ENCODE results near the gene POC1A. TPM values are rescaled to one million over a fixed set of nuclear protein-coding genes. Genes with fewer than 3 reads are reported as not detected.
"Not testable (repeated sequence)": the region's sequence is repeated elsewhere in the genome, so short reads cannot be mapped to it uniquely, and the experiment has no call there.

The POC1A gene
- total RNA-seq, 2 experiments from 2014 or later, result 21.2 to 23.5 TPM

- TF ChIP-seq, protein P1, sequence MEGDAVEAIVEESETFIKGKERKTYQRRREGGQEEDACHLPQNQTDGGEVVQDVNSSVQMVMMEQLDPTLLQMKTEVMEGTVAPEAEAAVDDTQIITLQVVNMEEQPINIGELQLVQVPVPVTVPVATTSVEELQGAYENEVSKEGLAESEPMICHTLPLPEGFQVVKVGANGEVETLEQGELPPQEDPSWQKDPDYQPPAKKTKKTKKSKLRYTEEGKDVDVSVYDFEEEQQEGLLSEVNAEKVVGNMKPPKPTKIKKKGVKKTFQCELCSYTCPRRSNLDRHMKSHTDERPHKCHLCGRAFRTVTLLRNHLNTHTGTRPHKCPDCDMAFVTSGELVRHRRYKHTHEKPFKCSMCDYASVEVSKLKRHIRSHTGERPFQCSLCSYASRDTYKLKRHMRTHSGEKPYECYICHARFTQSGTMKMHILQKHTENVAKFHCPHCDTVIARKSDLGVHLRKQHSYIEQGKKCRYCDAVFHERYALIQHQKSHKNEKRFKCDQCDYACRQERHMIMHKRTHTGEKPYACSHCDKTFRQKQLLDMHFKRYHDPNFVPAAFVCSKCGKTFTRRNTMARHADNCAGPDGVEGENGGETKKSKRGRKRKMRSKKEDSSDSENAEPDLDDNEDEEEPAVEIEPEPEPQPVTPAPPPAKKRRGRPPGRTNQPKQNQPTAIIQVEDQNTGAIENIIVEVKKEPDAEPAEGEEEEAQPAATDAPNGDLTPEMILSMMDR (IDR thresholded peaks at IDR 0.05), result no peak
- peak overlapping the region; percentile 87 for H3K4me3 Mint-ChIP-seq
- intact Hi-C loops (cut with micrococcal nuclease), result loop anchor here (1.0 kb wide), 1 partner anchor 96 kb away; no protein-coding TSS in a partner anchor
- ChIA-PET CTCF (interaction anchor here (0.8 to 1.5 kb wide), 9 partner anchors 67 to 212 kb away, joined by 3 to 14 read pairs (median 3); partner anchors contain the start of gene RRP9), POLR2A (interaction anchor here (0.7 to 2.6 kb wide), 2 partner anchors 98 to 158 kb away, joined by 5 to 8 read pairs; partner anchors contain the start of gene RPL29)
- H3K27ac Mint-ChIP-seq, result peak overlapping the region; percentile 95
- no peaks in the 10 kb centered on the region for H3K9me3 Mint-ChIP-seq
- H3K36me3 Mint-ChIP-seq (ENCODE audit: low read depth), result peaks cover 7% of the 10 kb centered on the region
- ATAC-seq (peak; percentile 1), DNase-seq (peak; percentile 35)
- H3K27me3 Mint-ChIP-seq, result no peaks in the 10 kb centered on the region
- peaks cover 20% of the 10 kb centered on the region for H3K4me1 Mint-ChIP-seq (ENCODE audit: low read depth)
Observed at GRCh38 chr3:52153389-52154096, 680 bp downstream of the POC1A start.

- H3K27me3 Mint-ChIP-seq; H3K27ac Mint-ChIP-seq; intact Hi-C loops (cut with micrococcal nuclease); ATAC-seq; H3K4me3 Mint-ChIP-seq; H3K9me3 Mint-ChIP-seq; DNase-seq: not testable (repeated sequence)
- H3K4me1 Mint-ChIP-seq (ENCODE audit: low read depth), result peaks cover 20% of the 10 kb centered on the region
- ChIA-PET CTCF (interaction anchor here (0.9 to 1.3 kb wide), 2 partner anchors 9 to 68 kb away, joined by 3 to 4 read pairs; no protein-coding TSS in a partner anchor), POLR2A (interaction anchor here (0.6 kb wide), 1 partner anchor 234 kb away, joined by 3 read pairs; no protein-coding TSS in a partner anchor)
- peaks cover 10% of the 10 kb centered on the region for H3K36me3 Mint-ChIP-seq (ENCODE audit: low read depth)
Observed at GRCh38 chr3:52151991-52152390, 2.2 kb downstream of the POC1A start.

GRCh38 chr3:52150860-52151259, 3.4 kb downstream of the POC1A start:
- Mint-ChIP-seq H3K27ac (no peak overlapping the region), H3K27me3 (no peaks in the 10 kb centered on the region), H3K4me3 (no peak overlapping the region), H3K9me3 (no peaks in the 10 kb centered on the region), H3K36me3 (ENCODE audit: low read depth) (peaks cover 10% of the 10 kb centered on the region), H3K4me1 (ENCODE audit: low read depth) (peaks cover 17% of the 10 kb centered on the region)
- CTCF ChIA-PET, result interaction anchor here (0.9 to 9.6 kb wide), 2 partner anchors 148 to 188 kb away, joined by 3 to 83 read pairs; no protein-coding TSS in a partner anchor
- intact Hi-C loops (cut with micrococcal nuclease), result no loop called here
- DNase-seq (no peak), ATAC-seq (no peak)
- TF ChIP-seq, protein P1 (IDR thresholded peaks at IDR 0.05), result no peak
- POLR2A ChIA-PET, result no interaction called here

- Mint-ChIP-seq H3K4me1 (ENCODE audit: low read depth) (peaks cover 13% of the 10 kb centered on the region), H3K27ac (no peak overlapping the region), H3K4me3 (no peak overlapping the region), H3K36me3 (ENCODE audit: low read depth) (peaks cover 10% of the 10 kb centered on the region), H3K9me3 (no peaks in the 10 kb centered on the region), H3K27me3 (no peaks in the 10 kb centered on the region)
- ChIA-PET POLR2A (no interaction called here), CTCF (interaction anchor here (0.9 to 9.6 kb wide), 2 partner anchors 148 to 189 kb away, joined by 3 to 83 read pairs; no protein-coding TSS in a partner anchor)
- TF ChIP-seq, protein P1 (IDR thresholded peaks at IDR 0.05), result no peak
- DNase-seq, result no peak
- intact Hi-C loops (cut with micrococcal nuclease), result no loop called here
- ATAC-seq, result no peak
Observed at GRCh38 chr3:52150357-52150756, 3.9 kb downstream of the POC1A start.

DNA sequence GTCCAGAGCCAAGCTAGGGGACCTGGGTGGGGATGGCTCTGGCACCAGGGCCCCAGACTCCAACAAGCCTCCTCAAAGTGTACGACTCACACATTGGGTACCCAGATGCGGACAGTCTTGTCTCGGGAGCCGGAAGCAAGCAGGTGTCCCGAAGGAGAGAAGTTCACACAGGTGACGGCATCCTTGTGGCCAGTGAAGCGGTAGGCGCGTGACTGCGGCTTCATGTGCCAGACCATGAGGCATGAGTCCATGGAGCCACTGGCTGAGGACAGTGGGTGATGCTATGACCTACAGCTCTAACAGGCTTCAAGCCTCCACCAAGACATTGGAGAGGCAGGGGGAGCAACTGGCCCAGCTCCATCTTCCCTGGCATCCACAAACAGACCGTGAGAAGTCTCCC, 4.5 kb downstream of the POC1A start:
- ChIA-PET POLR2A (no interaction called here), CTCF (interaction anchor here (9.6 kb wide), 1 partner anchor 147 kb away, joined by 83 read pairs; no protein-coding TSS in a partner anchor)
- H3K27me3 Mint-ChIP-seq, result no peaks in the 10 kb centered on the region
- no peak overlapping the region for H3K4me3 Mint-ChIP-seq
- H3K4me1 Mint-ChIP-seq (ENCODE audit: low read depth), result peaks cover 9% of the 10 kb centered on the region
- TF ChIP-seq, protein P1 (IDR thresholded peaks at IDR 0.05), result no peak
- no peak for DNase-seq
- ATAC-seq, result no peak
- H3K27ac Mint-ChIP-seq, result no peak overlapping the region
- intact Hi-C loops (cut with micrococcal nuclease), result no loop called here
- H3K36me3 Mint-ChIP-seq (ENCODE audit: low read depth), result peaks cover 13% of the 10 kb centered on the region
- H3K9me3 Mint-ChIP-seq, result no peaks in the 10 kb centered on the region
